K562 (cell line): ENCODE results near the gene ID2. TPM values are rescaled to one million over a fixed set of nuclear protein-coding genes. Genes with fewer than 3 reads are reported as not detected.

Source experiments
- CBX3 ChIP-seq, 2 experiments: IDR thresholded peaks; 1 replicate in 1 of 2; 2 replicates in 1 of 2; pipeline ENCODE4 v1.6.1; 2012; ENCODE audit warnings: inconsistent platforms in 2 of 2, low read length in 2 of 2, borderline replicate concordance in 1 of 2, control low read depth in 1 of 2
- CCNT2 ChIP-seq: IDR thresholded peaks from 2 replicates; pipeline ENCODE4 v1.6.1; 2011; ENCODE audit warnings: borderline replicate concordance, low read depth, mild to moderate bottlenecking, moderate library complexity, mixed read lengths, low read length; ENCODE audit not compliant: insufficient read length; ENCODE audit errors: extremely low read depth
- CTCFL ChIP-seq: IDR thresholded peaks from 2 replicates; pipeline ENCODE4 v1.6.1; 2011; ENCODE audit warnings: borderline replicate concordance, low read depth, mild to moderate bottlenecking, moderate library complexity, low read length; ENCODE audit not compliant: insufficient read depth, poor library complexity, severe bottlenecking
- E2F6 ChIP-seq, 2 experiments: IDR thresholded peaks; 2 replicates each; pipeline ENCODE4 v1.6.1; 2011; ENCODE audit warnings: borderline replicate concordance in 1 of 2, control low read depth in 1 of 2, low read depth in 1 of 2, low read length in 1 of 2, mild to moderate bottlenecking in 1 of 2, mixed read lengths in 1 of 2, moderate library complexity in 1 of 2; ENCODE audit not compliant: insufficient read depth in 1 of 2, insufficient read length in 1 of 2, poor library complexity in 1 of 2, severe bottlenecking in 1 of 2; ENCODE audit errors: extremely low read depth in 1 of 2
- NEUROD1 ChIP-seq: fragments of 150-350 bp; IDR thresholded peaks from 2 replicates; pipeline ENCODE4 v1.6.1; 2014; ENCODE audit warnings: borderline replicate concordance, low read length, low read depth; ENCODE audit not compliant: partially characterized antibody
- PHF20 ChIP-seq: fragments of 450-650 bp; IDR thresholded peaks from 2 replicates; pipeline ENCODE4 v1.6.1; 2018; ENCODE audit not compliant: partially characterized antibody
- PHTF2 ChIP-seq: fragments of 250-450 bp; sonication (Bioruptor Pico); IDR thresholded peaks from 2 replicates; pipeline ENCODE4 v1.5.0; 2021; ENCODE audit warnings: mild to moderate bottlenecking
- POU5F1 ChIP-seq: fragments of 150-350 bp; IDR thresholded peaks from 2 replicates; pipeline ENCODE4 v1.6.1; 2014; ENCODE audit warnings: borderline replicate concordance, low read length, low read depth, mild to moderate bottlenecking; ENCODE audit not compliant: partially characterized antibody
- RFX7 ChIP-seq: fragments of 250-450 bp; sonication (Bioruptor Pico); IDR thresholded peaks from 2 replicates; pipeline ENCODE4 v1.5.1; 2021; ENCODE audit warnings: mild to moderate bottlenecking
- SMARCB1 ChIP-seq: IDR thresholded peaks from 2 replicates; pipeline ENCODE4 v1.6.1; 2011; ENCODE audit warnings: improper control_type of control experiment, low read depth; ENCODE audit not compliant: insufficient read length
- TAF9B ChIP-seq: fragments of 450-650 bp; IDR thresholded peaks from 2 replicates; pipeline ENCODE4 v1.6.1; 2018; ENCODE audit warnings: mild to moderate bottlenecking; ENCODE audit not compliant: partially characterized antibody
- TOE1 ChIP-seq, 2 experiments: fragments of 450-650 bp in 1 of 2; sonication (generic) in 1 of 2; formaldehyde crosslinking in 1 of 2; IDR thresholded peaks; 2 replicates each; pipeline versions ENCODE4 v1.7.1 to v1.8.0; 2016 to 2022; ENCODE audit warnings: borderline replicate concordance in 2 of 2, mild to moderate bottlenecking in 2 of 2, antibody characterized with exemption in 1 of 2, inconsistent platforms in 1 of 2, low read depth in 1 of 2, missing genetic modification reagents in 1 of 2, moderate library complexity in 1 of 2
- ZBTB17 ChIP-seq: fragments of 450-650 bp; formaldehyde crosslinking; IDR thresholded peaks from 2 replicates; pipeline ENCODE4 v1.4.0; 2020; ENCODE audit warnings: mild to moderate bottlenecking
- ZBTB49 ChIP-seq: sonication (generic); formaldehyde crosslinking; IDR thresholded peaks from 2 replicates; pipeline ENCODE4 v1.8.0; 2022; ENCODE audit warnings: missing genetic modification reagents, mild to moderate bottlenecking, borderline replicate concordance
- ZFP30 ChIP-seq: fragments of 250-450 bp; sonication (Bioruptor Pico); IDR thresholded peaks from 2 replicates; pipeline ENCODE4 v1.8.0; 2022; ENCODE audit warnings: moderate library complexity, mild to moderate bottlenecking, inconsistent platforms, borderline replicate concordance
- ZNF253 ChIP-seq: fragments of 250-450 bp; sonication (Bioruptor Pico); conservative IDR thresholded peaks from 2 replicates; pipeline ENCODE4 v1.6.1; 2021; ENCODE audit warnings: mild to moderate bottlenecking
- ZNF274 ChIP-seq: IDR thresholded peaks from 2 replicates; pipeline ENCODE4 v1.6.1; 2011; ENCODE audit warnings: low read depth, mild to moderate bottlenecking, low read length, moderate library complexity, borderline replicate concordance
- polyA plus RNA-seq, 8 experiments: library from polyadenylated mRNA; depleted of rRNA in 4 of 8; stranded (reverse) in 5 of 8; unstranded in 3 of 8; fragments of >200 nt; fragmentation: Nextera tagmentation in 2 of 8; fragmentation: Illumina TruSeq in 1 of 8; extraction: Ambion mirVana in 2 of 8; extraction: Trizol in 1 of 8; gene quantifications; 2 replicates each; pipeline versions ENCODE4 v1.2.1 to v1.2.3, GENCODE V29; 2011 to 2014; ENCODE audit warnings: inconsistent platforms in 1 of 8, missing spikeins in 1 of 8
- total RNA-seq, 7 experiments: library from RNA; depleted of rRNA in 6 of 7; stranded (reverse); fragments of >200 nt in 6 of 7; fragmentation: Illumina TruSeq in 2 of 7; extraction: Trizol in 2 of 7; gene quantifications; 2 replicates each; pipeline versions ENCODE4 v1.2.1 to v1.2.3, GENCODE V29; 2011 to 2021; ENCODE audit warnings: low replicate concordance in 1 of 7

The ID2 gene
- total and polyA plus RNA-seq, 9 of the 15 experiments (the other 6 are each of a cell fraction or from before 2014, with no cell fraction given) = 8.0 to 35.7 (median 16.6) TPM

GRCh38 chr2:8681786-8682692, at the start of gene ID2 (continued):
- TF ChIP-seq ZBTB49 = no peak
- TF ChIP-seq E2F6 (IDR thresholded peaks at IDR 0.05; ENCODE audit: borderline replicate concordance in 1 of 2, extremely low read depth in 1 of 2, insufficient read depth in 1 of 2, insufficient read length in 1 of 2, low read depth in 1 of 2, low read length in 1 of 2, poor library complexity in 1 of 2, severe bottlenecking in 1 of 2) = peak in 1 of 2 experiments; percentile 63
- TF ChIP-seq ZNF274 = no peak
- TF ChIP-seq PHF20 = peak; percentile 33
- peak; percentile 93 for TF ChIP-seq NEUROD1
- TF ChIP-seq ZNF253 = no peak
- TF ChIP-seq CBX3 (IDR thresholded peaks at IDR 0.05; ENCODE audit: borderline replicate concordance in 1 of 2, low read length in 2 of 2) = no peak
- peak; percentile 94 for TF ChIP-seq ZBTB17 (CRISPR knock-in tag)
- no peak for TF ChIP-seq TOE1 (IDR thresholded peaks at IDR 0.05; ENCODE audit: borderline replicate concordance)
- 0 out of 2 replicates have a peak, but pooled peaks have one; percentile 14 for TF ChIP-seq TOE1 (CRISPR knock-in tag; IDR thresholded peaks at IDR 0.05; ENCODE audit: borderline replicate concordance, low read depth)
- TF ChIP-seq POU5F1 = no peak
- TF ChIP-seq CCNT2 = peak; percentile 44
- peak; percentile 93 for TF ChIP-seq TAF9B
- TF ChIP-seq RFX7 (CRISPR knock-in tag) = no peak
- TF ChIP-seq PHTF2 (CRISPR knock-in tag) = no peak
- TF ChIP-seq ZFP30 (CRISPR knock-in tag) = no peak
- no peak for TF ChIP-seq SMARCB1
- TF ChIP-seq CTCFL = no peak
